CD1c-positive myeloid dendritic cell (primary cell): ENCODE measurements around the gene RPL32.
"Not testable (repeated sequence)": the region's sequence is repeated elsewhere in the genome, so short reads cannot be mapped to it uniquely, and the experiment has no call there.

ENCODE experiments used
- DNase-seq: peaks from one replicate; pipeline ENCODE4 v3.0.0-alpha.2; 2016; ENCODE audit errors: extremely low spot score

The RPL32 gene

DNA sequence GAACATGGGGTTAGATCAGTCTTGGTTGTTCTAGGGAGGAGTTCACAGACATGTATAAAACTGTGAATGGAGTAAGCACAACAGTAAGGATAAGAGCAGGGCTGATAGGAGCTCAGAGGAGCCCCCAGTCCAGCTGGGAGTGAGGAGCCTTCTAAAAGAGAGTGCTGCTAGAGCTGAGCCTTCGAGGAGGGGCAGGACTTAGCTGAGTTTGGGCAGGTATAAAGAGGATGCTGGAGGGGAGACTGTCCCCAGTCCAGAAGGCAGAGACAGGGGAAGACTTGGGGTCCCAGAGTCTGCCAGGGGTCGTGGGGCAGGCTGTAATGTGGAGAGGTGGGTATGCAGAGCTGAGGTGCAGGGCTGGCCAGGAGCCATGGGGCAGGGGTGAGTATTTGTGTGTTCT, 32.8 kb downstream of the RPL32 start:
- DNase-seq, result no peak

GRCh38 chr3:12807601-12808359, 33.6 kb downstream of the RPL32 start:
- DNase-seq, result no peak

- no peak for DNase-seq
Measured at GRCh38 chr3:12807066-12807465, 34.3 kb downstream of the RPL32 start.

- DNase-seq, result no peak
Measured at GRCh38 chr3:12803371-12803770, 38.0 kb downstream of the RPL32 start.

- DNase-seq, result no peak
Measured at GRCh38 chr3:12799525-12800440, 41.6 kb downstream of the RPL32 start.

GRCh38 chr3:12798559-12799179, 42.7 kb downstream of the RPL32 start:
- DNase-seq, result no peak

- DNase-seq, result no peak
Measured at GRCh38 chr3:12797892-12798558, 43.3 kb downstream of the RPL32 start.

DNA sequence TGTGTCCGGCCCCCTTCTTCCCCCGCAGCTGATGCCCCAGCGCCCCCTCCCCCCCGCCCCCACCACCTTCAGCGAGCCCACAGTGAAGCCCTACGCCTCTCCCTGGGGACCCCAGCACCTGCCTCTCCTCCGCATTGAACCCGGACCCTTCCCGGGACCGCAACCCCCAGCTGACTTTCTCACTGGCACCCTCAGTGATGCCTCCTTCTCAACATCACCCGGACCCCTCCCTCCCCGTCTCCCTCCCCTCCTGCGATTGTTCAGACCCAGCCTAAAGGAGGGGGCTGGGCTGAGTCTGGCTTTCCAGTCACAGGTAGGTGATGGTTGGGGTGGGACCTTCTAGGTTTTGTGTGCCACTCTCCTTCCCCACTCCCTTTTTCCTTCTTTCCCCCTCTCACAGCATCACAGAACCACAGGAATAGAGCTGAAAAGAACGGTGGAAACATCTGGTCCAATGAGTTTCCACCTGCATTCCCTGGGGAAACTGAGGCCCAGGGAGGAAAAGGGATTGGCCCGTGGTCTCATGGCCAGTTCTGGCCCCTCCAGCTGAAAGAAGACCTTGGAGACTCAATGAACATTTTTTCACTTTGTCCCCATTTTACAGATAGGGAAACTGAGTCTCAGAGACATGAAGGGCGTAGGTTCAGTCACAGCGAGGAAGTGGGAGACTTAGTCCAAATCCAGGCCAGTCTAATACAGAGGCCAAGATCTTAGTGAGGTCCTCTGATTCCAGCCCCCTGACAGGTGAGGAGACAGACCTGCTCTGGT, 44.1 kb downstream of the RPL32 start:
- no peak for DNase-seq

DNA sequence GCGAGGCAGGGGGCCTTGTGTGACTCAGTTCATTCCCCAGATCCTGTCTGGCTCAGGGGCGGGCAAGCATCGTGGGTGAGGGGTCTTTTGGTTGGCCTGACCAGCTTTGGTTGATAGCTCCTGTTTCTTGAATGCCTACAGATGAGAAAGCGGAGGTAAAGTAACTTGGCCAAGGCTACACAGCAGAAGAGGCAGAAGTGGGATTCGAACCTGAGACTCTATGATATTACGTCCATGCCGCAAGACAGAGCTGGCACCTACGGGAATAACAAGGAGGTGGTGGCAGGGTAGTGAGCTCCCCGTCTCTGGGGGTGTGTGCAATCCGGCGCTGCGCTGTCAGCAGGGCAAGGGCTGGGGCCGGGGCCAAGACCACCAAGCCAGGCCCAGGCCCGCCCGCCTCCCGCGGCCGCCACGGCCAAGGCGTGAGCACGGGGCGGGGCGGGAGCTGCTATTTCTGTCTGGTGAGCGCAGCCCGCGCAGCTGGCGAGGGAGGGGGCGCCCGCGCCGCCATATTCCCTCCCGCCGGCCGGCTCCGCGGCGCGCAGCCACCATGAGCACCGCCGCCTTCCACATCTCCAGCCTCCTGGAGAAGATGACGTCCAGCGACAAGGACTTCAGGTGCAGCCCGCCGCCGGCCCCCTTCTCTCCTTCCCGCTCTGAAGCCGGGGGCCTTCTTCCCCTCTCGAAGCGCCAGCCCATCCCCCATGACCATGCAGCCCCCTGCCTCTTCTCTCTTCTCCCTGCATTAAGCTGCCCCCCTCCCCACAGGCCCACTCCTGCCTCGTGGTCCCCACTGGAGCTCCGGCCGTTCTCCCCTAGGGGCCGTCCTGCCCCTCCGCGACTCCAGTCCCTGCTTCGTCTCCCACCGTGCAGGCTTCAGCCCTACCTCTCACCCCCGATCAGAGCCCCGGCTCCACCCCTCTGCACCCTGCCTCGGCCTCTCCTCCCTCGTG, 44.9 kb downstream of the RPL32 start, which contains the start of gene CAND2:
Gene CAND2, plus strand, starts transcription at position 510 of the 953 bp plus-strand sequence. Its CDS starts 41 bp downstream, at position 551.
- DNase-seq, result peak; percentile 23

DNA sequence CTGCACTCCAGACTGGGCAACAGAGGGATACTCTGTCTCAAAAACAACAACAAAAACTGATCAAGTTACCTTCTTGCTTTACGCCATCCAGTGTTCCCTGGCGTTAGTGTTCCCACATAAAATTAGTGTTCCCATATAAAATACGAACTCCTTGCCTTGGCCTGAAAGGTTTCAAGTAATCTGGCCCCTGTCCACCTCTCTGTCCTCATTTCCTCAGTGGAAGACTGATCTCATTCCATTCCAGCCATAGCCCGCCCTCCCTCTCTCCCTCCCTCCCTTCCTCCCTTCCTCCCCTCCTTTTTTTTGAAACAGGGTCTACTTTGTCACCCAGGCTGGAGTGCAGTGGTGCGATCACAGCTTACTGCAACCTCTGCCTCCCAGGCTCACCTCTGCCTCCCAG, 47.7 kb downstream of the RPL32 start:
- DNase-seq, result no peak

DNA sequence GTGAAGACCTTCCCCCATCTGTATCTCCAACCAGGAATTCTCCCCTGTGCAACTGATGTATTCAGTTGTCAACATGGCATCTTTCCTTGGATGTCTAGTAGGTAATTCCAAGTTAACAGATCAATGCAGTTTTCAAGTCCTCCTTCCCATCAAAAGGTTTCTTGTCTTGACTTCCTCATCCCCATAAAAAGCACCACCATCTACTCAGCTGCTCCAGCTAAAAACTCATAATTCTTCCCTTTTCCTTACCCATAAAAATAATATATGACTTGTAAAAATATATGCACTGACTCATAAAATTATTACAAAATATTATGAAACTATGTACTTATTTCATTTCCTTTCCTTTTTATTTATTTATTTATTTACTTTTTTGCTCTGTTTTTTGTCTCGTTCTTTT, 49.9 kb downstream of the RPL32 start:
- DNase-seq, result peak; percentile 6

GRCh38 chr3:12787967-12788690, 53.2 kb downstream of the RPL32 start:
- DNase-seq, result not testable (repeated sequence)

- DNase-seq, result peak; percentile 41
Measured at GRCh38 chr3:12787346-12787745, 54.0 kb downstream of the RPL32 start.

GRCh38 chr3:12785096-12785495, 56.3 kb downstream of the RPL32 start:
- DNase-seq, result no peak
